ENCODE measurements around the gene PHACTR1.

DNA sequence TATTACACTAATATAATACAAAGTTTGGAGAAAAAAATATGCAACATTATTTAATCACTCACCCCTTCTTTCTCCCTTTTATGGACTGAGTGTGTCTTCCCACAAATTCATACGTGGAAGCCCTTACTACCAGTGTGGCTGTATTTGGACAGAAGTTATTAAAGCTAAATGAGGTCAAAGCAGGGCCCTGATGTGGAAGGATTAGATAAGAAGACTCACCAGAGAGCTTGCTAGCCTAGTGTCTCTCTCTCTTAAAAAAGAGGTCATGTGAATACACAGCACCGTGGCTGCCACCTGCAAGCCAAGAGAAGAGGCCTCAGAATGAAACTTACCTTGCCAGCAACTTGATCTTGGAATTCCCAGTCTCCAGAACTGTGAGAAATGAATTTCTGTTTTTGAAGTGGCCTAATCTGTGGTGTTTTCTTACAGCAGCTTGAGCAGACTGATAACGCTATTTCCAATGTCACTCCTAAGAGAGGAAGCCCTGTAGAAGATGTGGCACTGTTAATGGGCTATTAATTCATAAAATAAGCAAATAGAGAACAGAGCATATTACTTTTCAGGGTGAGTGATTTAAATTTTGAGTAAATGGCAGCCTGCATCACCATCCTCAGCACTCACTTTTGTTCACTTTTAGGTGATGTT lies 378.3 kb downstream of the PHACTR1 start:
- TF ChIP-seq CTCF (IDR thresholded peaks at IDR 0.05; ENCODE audit: low read length) (no peak), EZH2 (IDR thresholded peaks at IDR 0.05; ENCODE audit: borderline replicate concordance, low read length) (no peak)

All from OCI-LY1 (cell line).